Stimulated activated CD4-positive, alpha-beta T cell treated with anti-CD3 and anti-CD28 coated beads, Interleukin-2, amount 100 ng/mL, for 4 hours (primary cell): ENCODE results near the gene SCTR.

ENCODE experiments used
- DNase-seq: peaks from one replicate; pipeline ENCODE4 v3.0.0-alpha.2; 2020; ENCODE audit warnings: low read depth

Gene SCTR

GRCh38 chr2:119442850-119443249 lies 81.4 kb downstream of the SCTR start:
- DNase-seq, result no peak

GRCh38 chr2:119442226-119442619 lies 82.1 kb downstream of the SCTR start:
- DNase-seq, result no peak

GRCh38 chr2:119441376-119442225 lies 82.7 kb downstream of the SCTR start:
- no peak for DNase-seq

- DNase-seq, result no peak
Observed at GRCh38 chr2:119440873-119441272, 83.4 kb downstream of the SCTR start.

- no peak for DNase-seq
Observed at GRCh38 chr2:119440501-119440870, 83.8 kb downstream of the SCTR start.

GRCh38 chr2:119439574-119440500 lies 84.4 kb downstream of the SCTR start:
- DNase-seq, result no peak

GRCh38 chr2:119438726-119439284 lies 85.5 kb downstream of the SCTR start:
- DNase-seq, result no peak

GRCh38 chr2:119438128-119438656 lies 86.1 kb downstream of the SCTR start:
- no peak for DNase-seq

GRCh38 chr2:119436993-119437772 lies 87.1 kb downstream of the SCTR start:
- no peak for DNase-seq

- no peak for DNase-seq
Observed at GRCh38 chr2:119435953-119436297, 88.4 kb downstream of the SCTR start.

- no peak for DNase-seq
Observed at GRCh38 chr2:119435081-119435952, 89.0 kb downstream of the SCTR start.

- no peak for DNase-seq
Observed at GRCh38 chr2:119434664-119435063, 89.6 kb downstream of the SCTR start.

GRCh38 chr2:119433636-119434327 lies 90.5 kb downstream of the SCTR start:
- no peak for DNase-seq

- no peak for DNase-seq
Observed at GRCh38 chr2:119432851-119433522, 91.3 kb downstream of the SCTR start.

- DNase-seq, result no peak
Observed at GRCh38 chr2:119431976-119432850, 92.1 kb downstream of the SCTR start.

- DNase-seq, result no peak
Observed at GRCh38 chr2:119431155-119431975, 92.9 kb downstream of the SCTR start, which contains the start of gene TMEM37. Gene TMEM37, plus strand, starts transcription at chr2:119431854. Its CDS starts 50 bp downstream, at chr2:119431904.

GRCh38 chr2:119430023-119430498 lies 94.2 kb downstream of the SCTR start:
- DNase-seq, result no peak
